Glomerular visceral epithelial cell (primary cell): ENCODE data around the gene MYO3A.
"Not testable (repeated sequence)": the region's sequence is repeated elsewhere in the genome, so short reads cannot be mapped to it uniquely, and the experiment has no call there.

Experiments
- DNase-seq: peaks from one replicate; pipeline ENCODE4 v3.0.0-alpha.2; 2016; ENCODE audit errors: extremely low spot score

Gene MYO3A

DNA sequence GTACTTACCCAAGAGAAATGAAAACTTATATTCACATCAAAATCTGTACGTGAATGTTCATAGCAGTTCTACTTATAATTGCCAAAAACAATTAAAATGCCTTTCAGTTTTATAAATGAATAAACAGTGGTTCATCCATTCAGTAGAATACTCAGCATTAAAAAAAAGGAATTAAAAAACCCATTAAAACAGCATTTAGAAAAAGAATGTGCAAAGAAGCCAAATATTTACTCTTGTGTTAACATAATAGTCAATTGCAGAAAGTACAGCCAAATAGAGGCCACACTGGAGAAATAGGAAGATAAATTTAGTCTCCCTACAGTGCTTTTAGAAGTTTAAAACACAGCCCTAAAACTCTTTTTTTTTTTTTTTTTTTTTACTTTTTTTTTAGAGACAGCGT is 54.6 kb downstream of the MYO3A start:
- no peak for DNase-seq

DNA sequence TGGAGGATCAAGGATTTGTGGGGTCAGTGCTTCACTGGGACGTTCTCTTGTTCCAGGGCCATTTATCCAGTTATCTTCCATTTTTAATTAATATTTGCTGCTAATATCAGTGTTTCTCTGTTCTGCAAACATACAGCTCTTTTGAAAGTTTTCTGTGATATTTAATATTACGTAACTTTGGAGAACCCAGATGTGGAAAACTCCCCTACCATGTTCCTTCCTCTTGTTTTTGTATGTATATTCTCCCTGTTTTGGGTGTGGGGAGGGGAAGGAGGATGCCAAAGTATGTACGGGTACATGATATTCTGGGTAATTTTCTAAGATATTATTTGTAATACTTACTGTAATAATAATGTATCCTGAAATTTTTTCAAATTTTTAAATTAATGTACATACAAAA is 55.9 kb downstream of the MYO3A start:
- no peak for DNase-seq

DNA sequence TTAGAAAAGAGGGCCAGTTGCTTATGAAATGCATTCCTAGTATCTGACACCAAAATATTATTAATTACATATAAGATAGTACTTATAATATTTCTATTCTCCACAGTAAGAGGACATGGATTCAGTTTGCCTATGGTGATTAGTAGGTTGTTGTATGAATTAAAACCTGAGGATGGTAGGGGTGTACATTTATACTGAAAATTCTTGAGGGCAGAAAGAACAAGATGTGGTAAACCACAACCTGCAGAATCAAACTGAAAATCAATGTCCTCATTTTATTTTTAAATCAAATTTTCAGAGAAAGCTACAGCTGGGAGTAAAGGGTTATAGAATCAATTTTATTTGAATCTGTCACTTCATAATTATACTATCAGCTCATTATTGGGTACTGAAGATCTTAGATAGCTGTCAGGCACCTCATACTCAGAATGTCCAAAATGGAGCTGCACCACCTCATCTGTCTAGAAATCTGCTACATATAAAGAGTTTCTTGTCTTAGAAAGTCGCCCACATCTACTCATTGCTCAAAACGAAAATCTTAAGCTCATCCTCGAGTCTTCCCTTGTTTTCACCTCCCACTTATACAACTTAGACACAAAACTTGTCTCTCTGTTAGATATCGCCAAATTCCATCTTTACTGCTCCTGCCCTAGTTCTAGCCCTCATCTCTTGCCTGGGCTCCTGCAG is 65.4 kb downstream of the MYO3A start:
- DNase-seq, result no peak

- DNase-seq, result peak; percentile 80
Measured at GRCh38 chr10:26000971-26001370, 66.9 kb downstream of the MYO3A start.

GRCh38 chr10:26002466-26002865 is 68.4 kb downstream of the MYO3A start:
- not testable (repeated sequence) for DNase-seq

DNA sequence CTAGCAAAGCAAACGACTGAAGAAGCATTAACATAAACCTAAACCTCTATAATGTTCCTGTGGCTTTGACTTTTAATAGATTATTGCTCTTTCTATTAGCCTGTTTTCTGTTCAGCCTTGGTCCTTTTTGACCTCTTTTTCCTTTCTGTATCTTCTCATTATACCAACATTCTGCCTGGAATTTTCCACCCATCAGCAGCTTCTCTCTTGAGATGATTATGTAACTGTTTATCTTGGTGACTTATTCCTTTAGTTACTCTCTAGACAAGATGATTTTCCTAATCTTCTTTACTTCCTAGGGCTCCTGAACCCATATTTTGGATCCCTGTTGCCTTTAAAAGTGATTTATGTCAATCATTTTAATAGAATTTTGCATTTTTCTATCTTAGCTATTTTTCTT is 81.1 kb downstream of the MYO3A start:
- no peak for DNase-seq

GRCh38 chr10:26022831-26023230 is 88.8 kb downstream of the MYO3A start:
- DNase-seq, result no peak

DNA sequence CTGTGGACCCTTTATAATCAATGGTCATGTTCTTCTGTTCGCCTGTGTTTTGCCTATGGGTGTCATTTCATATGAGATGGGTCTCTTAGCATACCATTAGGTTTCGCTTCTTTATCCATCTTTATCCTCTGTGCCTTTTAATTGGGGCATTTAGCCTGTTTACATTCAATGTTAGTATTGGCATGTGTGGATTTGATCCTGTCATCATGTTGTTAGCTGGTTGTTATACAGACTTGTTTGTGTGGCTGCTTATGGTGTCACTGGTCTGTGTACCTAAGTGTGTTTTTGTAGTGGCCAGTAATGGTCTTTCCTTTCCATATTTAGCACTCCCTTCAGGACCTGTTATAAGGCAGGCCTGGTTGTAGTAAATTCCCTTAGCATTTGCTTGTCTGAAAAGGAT is 90.3 kb downstream of the MYO3A start:
- DNase-seq, result no peak

DNA sequence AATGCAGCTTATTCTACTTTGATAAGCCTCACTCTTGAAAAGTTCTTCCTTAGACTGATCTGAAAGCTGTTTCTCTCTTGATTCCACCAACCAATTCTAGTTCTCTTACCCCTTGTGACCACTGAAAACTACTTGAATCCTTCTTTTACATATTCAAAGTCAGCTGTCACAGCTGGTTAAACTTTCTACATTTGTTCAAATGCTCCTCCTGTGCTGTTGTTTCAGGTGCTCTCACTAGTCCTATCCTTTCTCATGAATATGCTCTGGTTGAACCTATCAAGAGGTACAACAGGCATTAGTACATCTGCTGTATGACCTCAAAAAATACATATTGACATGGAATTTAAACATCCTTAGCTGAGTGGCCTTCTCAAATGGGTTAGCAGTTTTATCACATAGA is 91.5 kb downstream of the MYO3A start:
- no peak for DNase-seq

DNA sequence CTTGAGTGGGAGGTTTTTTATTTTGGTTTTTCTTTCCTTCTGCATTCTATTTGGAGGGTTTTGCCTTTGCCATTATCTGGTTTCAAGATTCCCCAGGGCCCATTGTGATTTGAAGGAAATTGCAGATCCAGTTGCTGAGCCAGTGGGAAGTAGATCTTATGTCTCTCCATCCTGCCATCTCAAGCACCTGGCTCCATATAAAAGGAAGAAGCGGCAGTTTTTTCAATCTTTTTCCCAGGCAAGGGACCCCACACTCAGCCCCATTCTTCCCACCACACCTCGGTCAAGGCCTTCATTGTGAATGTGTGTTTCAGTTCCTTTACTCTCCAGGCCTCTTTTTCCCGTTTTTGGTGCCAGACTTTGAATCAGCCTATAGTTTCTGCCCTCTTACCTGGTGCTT is 95.8 kb downstream of the MYO3A start:
- DNase-seq, result no peak

- no peak for DNase-seq
Measured at GRCh38 chr10:26031300-26031699, 97.3 kb downstream of the MYO3A start.

GRCh38 chr10:26043469-26043868 is 109.4 kb downstream of the MYO3A start:
- DNase-seq, result no peak

- DNase-seq, result peak; percentile 33
Measured at GRCh38 chr10:26044141-26044749, 110.2 kb downstream of the MYO3A start.

DNA sequence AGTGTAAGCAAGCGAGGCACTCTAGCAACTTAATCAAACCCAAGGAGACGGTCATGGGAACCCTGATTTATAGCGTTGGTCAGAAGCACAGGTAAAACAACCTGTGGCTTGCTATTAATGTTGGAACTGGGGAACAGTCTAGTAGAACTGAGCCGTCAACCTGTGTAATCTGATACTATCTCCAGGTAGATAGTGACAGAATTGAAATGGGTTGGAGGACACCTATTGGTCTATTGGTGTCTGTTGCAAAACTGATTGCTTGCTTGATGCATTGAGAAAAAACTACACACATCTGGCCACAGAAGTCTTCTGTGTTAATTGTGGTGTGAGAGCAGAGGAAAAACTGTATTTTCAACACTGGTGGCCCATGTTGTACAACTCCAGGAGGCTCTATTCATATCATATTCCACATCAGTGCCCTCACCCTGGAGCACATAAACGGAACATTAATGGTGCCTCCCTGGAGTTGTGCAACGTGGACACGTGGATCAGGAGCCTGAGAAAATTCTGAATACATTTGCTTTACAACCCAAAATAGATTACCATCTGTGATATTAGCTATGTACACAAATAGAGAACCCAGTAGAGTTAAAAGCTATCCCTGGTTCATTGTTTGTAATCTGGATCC is 112.2 kb downstream of the MYO3A start:
- no peak for DNase-seq

DNA sequence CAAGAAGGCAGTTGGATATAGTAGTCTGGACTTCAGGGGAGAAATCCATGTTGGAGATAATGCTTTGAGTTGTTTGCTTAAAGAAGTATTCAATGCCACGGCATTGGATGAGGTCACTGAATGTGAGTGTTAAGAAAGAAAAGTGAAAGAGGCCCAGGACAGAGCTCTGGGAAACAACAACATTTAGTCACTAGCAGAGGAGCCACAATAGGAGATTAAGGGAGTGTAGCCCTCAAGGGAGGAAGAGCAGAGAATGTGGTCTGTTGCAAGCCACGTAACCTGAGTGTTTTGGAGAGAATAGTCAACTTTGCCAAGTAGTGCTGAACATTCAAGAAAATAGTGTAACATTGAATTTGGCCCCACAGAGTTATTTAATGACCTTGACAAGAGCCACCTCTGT is 114.7 kb downstream of the MYO3A start:
- DNase-seq, result peak; percentile 5

DNA sequence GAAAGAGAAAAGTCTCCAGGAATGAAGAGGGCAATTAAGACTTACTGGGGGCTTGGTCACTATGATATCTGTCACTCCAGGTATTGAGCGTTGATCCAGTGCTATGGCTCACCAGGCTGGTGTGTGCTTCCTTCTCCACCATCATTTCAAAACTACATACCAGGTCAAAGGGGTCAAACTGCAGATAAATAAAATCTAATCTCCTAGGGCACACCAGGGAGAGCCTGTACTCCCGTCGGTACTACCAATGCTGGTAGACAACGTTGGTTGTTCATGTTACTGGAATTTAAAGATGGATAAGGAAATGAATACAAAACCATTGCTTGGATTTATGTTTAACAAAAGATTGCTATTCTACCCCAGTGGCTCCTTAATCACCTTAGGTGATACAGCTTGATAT is 118.3 kb downstream of the MYO3A start:
- DNase-seq, result no peak

GRCh38 chr10:26057466-26057865 is 123.4 kb downstream of the MYO3A start:
- DNase-seq, result peak; percentile 26

GRCh38 chr10:26064106-26064505 is 130.1 kb downstream of the MYO3A start:
- DNase-seq, result no peak

DNA sequence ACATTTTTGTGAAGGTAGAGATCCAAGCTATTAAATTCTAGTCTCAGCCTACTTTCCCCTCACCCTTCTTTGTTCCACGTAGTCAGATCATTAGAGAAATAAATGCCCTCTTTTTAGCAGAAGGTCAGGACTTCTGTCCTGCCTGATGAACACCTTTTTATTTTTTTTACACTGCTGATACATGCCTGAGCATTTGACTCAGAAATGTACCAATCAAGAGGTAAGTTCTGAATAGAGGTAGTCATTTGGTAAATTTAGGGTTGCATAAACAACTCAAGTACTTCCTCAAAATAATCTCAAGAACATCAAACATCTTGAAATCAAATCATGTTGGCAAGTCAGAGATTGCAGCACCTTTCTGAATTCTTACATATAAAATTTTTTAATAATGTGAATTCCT is 133.7 kb downstream of the MYO3A start:
- DNase-seq, result no peak

GRCh38 chr10:26080971-26081370 is 146.9 kb downstream of the MYO3A start:
- DNase-seq, result not testable (repeated sequence)

GRCh38 chr10:26081459-26081858 is 147.4 kb downstream of the MYO3A start:
- DNase-seq, result no peak

- no peak for DNase-seq
Measured at GRCh38 chr10:26085549-26085948, 151.5 kb downstream of the MYO3A start.

DNA sequence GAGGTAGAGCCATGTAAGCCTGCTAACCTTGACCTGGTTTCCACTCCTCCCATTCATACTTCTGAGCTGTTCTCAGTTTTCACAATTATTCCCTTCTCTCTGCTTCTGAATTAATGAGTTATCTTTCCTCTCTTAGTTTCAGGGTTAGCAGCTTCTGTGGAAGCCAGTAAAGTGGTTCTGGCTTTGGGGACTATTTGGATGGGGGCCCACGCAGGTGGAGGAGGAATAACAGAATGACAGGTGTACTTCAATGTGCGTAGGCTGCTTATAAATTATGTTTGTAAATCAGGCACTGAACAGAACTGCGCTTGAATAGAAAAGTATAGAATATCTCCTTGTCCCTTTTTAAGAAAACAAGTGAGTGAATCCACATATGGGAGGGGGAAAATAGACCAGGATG is 153.6 kb downstream of the MYO3A start:
- DNase-seq, result no peak
